GM08714 (cell line): Measurements from ENCODE around the gene TK2.

ENCODE experiments used
- H3K4me3 ChIP-seq: fragments of 200-500 bp; sonication (Bioruptor generic); 2 replicates; pipeline ENCODE4 v1.5.1; 2014; ENCODE audit warnings: mild to moderate bottlenecking, low read length, inconsistent platforms
- ZNF274 ChIP-seq: IDR thresholded peaks from 2 replicates; pipeline ENCODE4 v1.6.1; 2012; ENCODE audit warnings: mild to moderate bottlenecking, low read depth, low read length

TK2 gene

GRCh38 chr16:66562409-66562808 is 12.5 kb upstream of the TK2 start:
- no peak overlapping the region for H3K4me3 ChIP-seq
- TF ChIP-seq ZNF274, result no peak

DNA sequence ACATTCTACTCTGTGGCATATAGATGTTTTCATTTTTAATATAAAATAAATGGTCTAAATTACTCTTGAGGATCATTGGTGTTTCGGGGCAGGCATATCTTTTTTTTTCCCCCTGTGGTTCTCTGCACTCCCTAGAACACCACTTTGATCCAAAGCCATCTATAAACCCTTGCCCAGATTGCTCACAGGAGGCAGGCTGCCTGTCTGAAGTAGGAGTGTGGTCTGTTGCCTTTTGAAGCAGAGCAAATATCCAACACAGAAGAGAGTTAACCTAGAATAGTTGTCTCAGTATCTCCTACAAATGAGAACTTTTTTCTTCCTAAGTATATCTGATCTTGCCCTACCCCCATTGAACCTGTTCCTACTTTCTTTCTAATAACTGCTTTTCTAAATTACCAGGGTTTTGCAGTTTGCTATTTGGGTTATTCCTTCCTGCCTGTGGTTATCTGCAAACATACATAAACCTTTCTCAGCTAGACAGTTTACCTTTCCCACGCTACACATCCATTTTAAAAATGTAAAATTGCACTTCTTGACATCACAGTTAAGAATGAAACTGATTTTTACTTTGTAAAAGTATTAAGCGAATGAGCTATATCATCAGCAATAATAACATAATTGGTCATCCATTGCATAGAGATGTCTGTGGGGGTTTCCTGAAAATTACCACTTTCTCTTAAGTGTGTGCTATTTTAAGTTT is 11.6 kb upstream of the TK2 start:
- H3K4me3 ChIP-seq, result no peak overlapping the region
- no peak for TF ChIP-seq ZNF274

DNA sequence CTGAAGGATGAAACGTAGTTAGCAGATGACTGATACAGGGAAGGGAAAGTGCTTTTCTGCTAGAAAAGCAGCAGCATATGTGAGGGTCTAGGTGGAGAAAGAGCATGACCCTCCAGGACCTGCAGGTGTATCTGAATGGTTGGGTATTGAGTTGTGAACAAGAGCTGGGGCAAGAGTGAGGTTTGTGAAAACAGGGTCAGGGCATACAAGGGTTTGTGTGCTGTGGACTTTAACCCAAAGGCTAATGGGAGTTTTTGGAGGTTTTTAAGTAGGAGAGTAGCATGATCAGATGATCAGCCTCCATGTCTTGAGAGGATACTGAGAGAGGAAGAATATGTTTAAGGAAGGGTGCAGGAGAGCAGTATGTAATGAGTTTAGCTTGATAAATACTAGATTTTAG is 10.2 kb upstream of the TK2 start:
- no peak overlapping the region for H3K4me3 ChIP-seq
- TF ChIP-seq ZNF274, result no peak

DNA sequence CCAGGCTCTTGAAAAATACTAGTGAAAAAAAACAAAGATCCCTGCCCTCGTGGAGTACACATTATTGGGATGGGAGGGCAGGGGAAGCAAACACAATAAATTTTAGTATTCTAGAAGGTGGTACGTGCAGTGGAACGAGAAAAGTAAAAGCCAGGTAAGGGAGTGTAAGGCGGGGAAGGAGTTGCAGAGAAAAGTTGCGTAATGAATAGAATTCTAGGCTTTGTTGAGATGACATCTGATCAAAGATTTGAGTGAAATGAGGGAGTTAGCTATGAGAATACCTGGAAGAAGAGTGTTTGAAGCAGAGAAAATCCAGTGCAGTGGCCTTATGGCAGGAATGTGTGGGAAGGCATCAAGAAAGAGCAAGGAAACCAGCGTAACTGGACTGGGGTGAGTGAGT is 4.6 kb upstream of the TK2 start:
- H3K4me3 ChIP-seq, result no peak overlapping the region
- TF ChIP-seq ZNF274, result no peak

DNA sequence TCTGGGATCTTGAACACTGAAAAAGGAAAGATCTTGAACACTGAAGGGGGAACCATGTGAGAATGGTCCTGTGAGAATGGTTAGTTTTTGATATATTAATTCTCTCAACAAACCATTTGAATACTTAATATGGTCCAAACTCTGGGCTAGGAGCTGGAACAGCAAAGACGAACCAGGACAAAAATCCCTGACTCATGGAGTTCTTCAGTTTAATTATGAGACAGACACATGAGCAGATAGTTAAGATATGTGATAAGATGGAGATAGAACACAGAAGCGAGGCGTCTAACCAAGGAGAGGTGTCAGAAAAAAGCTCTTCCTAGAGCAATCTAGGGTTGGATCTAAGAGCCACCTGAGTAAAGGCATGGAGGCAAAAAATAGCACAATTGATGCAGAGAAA is 4.1 kb upstream of the TK2 start:
- TF ChIP-seq ZNF274, result no peak

DNA sequence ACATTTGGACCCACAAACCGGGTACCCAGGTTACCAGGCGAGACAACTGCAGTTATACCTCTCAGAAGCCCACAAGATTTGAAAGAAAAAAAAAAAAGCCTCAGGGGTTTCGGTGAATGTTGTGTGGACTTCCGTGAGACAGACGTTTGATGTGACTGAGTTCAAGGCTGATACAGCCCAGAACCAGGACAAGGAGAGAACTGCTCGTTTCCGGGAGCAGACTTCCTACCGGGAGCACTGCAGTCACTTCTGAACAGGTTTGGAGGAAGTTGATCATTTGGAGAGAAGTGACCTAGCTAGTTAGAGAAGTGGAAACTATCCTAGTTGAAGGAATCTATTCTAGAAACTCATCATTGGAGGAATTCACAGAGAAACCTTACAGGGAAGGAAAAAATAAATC is 3.3 kb upstream of the TK2 start:
- peak overlapping the region; percentile 42 for H3K4me3 ChIP-seq
- no peak for TF ChIP-seq ZNF274

More for the DNA sequence above, 4.1 kb upstream of the TK2 start:
- H3K4me3 ChIP-seq, result no peak overlapping the region; the same call in 1 of the 2 replicates

GRCh38 chr16:66552286-66553177 is 2.6 kb upstream of the TK2 start, which contains the start of gene CKLF:
CKLF (plus strand) TSS chr16:66552576; CDS start chr16:66552716, 140 bp downstream.
- peak within 1 kb of the TSS; percentile 42 for H3K4me3 ChIP-seq
- no peak for TF ChIP-seq ZNF274

DNA sequence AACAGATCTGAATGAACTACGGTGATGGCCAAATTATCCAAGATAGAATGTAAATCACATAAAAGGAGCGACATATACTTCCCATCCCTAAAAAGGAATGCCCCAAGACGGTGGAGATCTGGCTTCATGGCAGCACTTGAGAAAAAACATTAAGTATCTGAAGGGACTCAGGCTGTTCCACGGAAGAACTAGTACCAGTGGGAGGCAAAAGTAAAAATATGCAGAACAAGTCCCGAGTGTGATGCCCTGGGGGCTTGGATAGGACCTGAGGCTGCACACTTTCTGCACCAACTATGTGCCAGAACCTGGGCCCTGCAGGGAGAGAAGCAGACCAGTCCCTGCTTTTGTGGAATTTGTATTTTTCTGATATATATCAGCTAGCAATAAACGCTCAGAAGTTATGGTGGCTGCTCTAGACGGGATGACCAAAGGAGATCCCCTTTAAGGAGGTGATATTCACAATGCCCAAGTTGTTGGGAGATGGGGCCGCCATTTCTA is 1.9 kb upstream of the TK2 start:
- peak overlapping the region; percentile 36; the same call in 1 of the 2 replicates for H3K4me3 ChIP-seq
- no peak for TF ChIP-seq ZNF274

- H3K4me3 ChIP-seq, result no peak overlapping the region
- TF ChIP-seq ZNF274, result no peak
Observed at GRCh38 chr16:66551348-66551759, 1.4 kb upstream of the TK2 start.

GRCh38 chr16:66548868-66549267 is 1.1 kb downstream of the TK2 start:
- TF ChIP-seq ZNF274, result no peak

DNA sequence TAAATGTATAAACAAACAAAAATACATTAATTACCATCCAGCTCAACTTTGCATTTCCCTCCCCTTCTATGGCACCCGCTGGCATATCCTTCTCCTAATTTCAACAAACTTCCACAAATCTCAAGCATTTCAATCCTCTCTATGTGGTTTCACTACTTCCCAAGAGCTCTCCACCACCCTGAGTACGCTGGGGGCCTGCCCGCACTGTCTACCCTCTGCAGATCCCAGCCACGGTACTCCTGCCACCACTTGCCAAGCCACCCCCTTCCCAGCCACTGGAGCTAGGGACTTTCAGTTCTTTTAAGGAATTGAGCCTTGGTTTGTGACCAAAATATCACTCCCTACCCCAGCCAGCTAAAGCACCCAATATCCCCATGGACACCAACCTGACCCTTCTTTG is 1.9 kb downstream of the TK2 start:
- no peak for TF ChIP-seq ZNF274
- no peak overlapping the region for H3K4me3 ChIP-seq

More at GRCh38 chr16:66548868-66549267, 1.1 kb downstream of the TK2 start:
- no peak overlapping the region for H3K4me3 ChIP-seq

DNA sequence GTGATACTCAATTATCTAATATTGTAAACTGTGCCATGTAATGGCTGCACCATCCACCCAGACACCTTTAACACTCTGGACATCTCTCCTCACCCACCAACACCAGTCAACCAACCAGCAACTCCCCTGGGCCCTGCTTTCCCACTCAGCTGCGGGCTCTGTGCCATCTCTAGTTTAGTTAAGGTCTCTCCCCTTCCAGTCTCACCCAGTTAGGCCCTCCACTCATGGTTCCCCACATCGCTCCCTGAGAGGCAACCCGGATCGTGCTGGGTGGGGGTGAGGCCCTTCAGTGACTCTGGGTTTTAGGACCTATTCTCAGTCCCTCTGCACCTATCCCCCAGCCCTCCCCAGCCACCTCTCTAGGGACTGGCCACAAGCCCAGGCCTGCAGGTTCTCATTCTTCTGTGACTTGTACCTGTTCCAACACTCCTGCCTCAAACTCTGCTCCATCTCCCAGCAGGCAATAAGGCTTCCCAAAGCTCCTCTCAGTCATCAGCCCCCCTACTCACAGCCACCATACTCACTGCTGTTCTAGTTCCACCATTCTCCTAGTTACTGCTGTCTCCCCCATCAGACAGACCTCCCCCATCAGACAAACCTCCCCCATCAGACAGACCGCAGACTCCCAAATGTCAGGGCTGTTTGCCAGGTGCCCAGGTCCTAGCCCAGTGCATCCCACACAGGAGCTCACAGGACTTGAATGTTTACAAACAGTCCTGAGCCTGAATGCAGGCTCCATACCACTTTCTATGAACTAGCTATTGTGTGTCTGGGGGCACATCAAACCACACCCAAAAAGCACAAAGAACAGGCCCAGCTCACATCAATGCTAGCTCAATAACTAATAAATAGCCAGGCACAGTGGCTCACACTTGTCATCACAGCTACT is 2.6 kb downstream of the TK2 start:
- no peak overlapping the region for H3K4me3 ChIP-seq
- no peak for TF ChIP-seq ZNF274

GRCh38 chr16:66544016-66544757 is 5.7 kb downstream of the TK2 start:
- no peak overlapping the region for H3K4me3 ChIP-seq
- TF ChIP-seq ZNF274, result no peak
